ENCODE measurements around the gene ATP8B1.
"Not testable (repeated sequence)": the region's sequence is repeated elsewhere in the genome, so short reads cannot be mapped to it uniquely, and the experiment has no call there.

Gene ATP8B1

GRCh38 chr18:57649556-57650500 lies 153.3 kb downstream of the ATP8B1 start:
- H2AFZ ChIP-seq (ENCODE audit: low read depth, low read length), result no peak overlapping the region
- DNase-seq (no peak), ATAC-seq (ENCODE audit: insufficient read depth, low read depth) (no peak)
- no peak overlapping the region for H3K9ac ChIP-seq (ENCODE audit: low read depth, low read length)
- H3K27me3 ChIP-seq (ENCODE audit: insufficient read depth, low read length, poor library complexity), result no peaks in the 10 kb centered on the region
- H3K27ac ChIP-seq (ENCODE audit: low read length), result no peak overlapping the region
- peaks cover 2% of the 10 kb centered on the region; the same call in 1 of the 2 replicates for H3K36me3 ChIP-seq (ENCODE audit: insufficient read depth, low read length)
- H3K79me2 ChIP-seq (ENCODE audit: insufficient read depth, low read length), result peaks cover 54% of the 10 kb centered on the region
- H3K4me1 ChIP-seq (ENCODE audit: insufficient read depth, low read length), result no peaks in the 10 kb centered on the region
- H3K4me3 ChIP-seq (ENCODE audit: low read depth in 1 of 2, low read length in 2 of 2), result no peak overlapping the region
- no peaks in the 10 kb centered on the region for H3K9me3 ChIP-seq (ENCODE audit: insufficient read depth, low read length, severe bottlenecking)
- peaks cover 7% of the 10 kb centered on the region; the same call in 1 of the 2 replicates for H4K20me1 ChIP-seq (ENCODE audit: insufficient read depth, low read length)
- no peak overlapping the region for H3K4me2 ChIP-seq (ENCODE audit: insufficient read depth, low read length)
- no peak for TF ChIP-seq CTCF (IDR thresholded peaks at IDR 0.05; ENCODE audit: borderline replicate concordance, extremely low read depth, low read length, poor library complexity, severe bottlenecking)
- no peak for TF ChIP-seq EZH2 (IDR thresholded peaks at IDR 0.05; ENCODE audit: borderline replicate concordance, low read depth, low read length, severe bottlenecking)

- Histone ChIP-seq H3K9me3 (ENCODE audit: insufficient read depth, low read length, severe bottlenecking) (no peaks in the 10 kb centered on the region), H3K79me2 (ENCODE audit: insufficient read depth, low read length) (peaks cover 57% of the 10 kb centered on the region), H3K4me2 (ENCODE audit: insufficient read depth, low read length) (no peak overlapping the region), H2AFZ (ENCODE audit: low read depth, low read length) (no peak overlapping the region), H3K27me3 (ENCODE audit: insufficient read depth, low read length, poor library complexity) (no peaks in the 10 kb centered on the region), H3K4me1 (ENCODE audit: insufficient read depth, low read length) (no peaks in the 10 kb centered on the region), H4K20me1 (ENCODE audit: insufficient read depth, low read length) (peaks cover 7% of the 10 kb centered on the region; the same call in 1 of the 2 replicates), H3K4me3 (ENCODE audit: low read depth in 1 of 2, low read length in 2 of 2) (no peak overlapping the region), H3K27ac (ENCODE audit: low read length) (no peak overlapping the region), H3K36me3 (ENCODE audit: insufficient read depth, low read length) (no peaks in the 10 kb centered on the region; the same call in 1 of the 2 replicates), H3K9ac (ENCODE audit: low read depth, low read length) (no peak overlapping the region)
- ATAC-seq (ENCODE audit: insufficient read depth, low read depth) (no peak), DNase-seq (no peak)
- TF ChIP-seq CTCF (IDR thresholded peaks at IDR 0.05; ENCODE audit: borderline replicate concordance, extremely low read depth, low read length, poor library complexity, severe bottlenecking), result no peak
- TF ChIP-seq EZH2 (IDR thresholded peaks at IDR 0.05; ENCODE audit: borderline replicate concordance, low read depth, low read length, severe bottlenecking), result no peak
These were observed 154.7 kb downstream of the ATP8B1 start for GRCh38 chr18:57648414-57648813.

GRCh38 chr18:57644540-57644939 lies 158.6 kb downstream of the ATP8B1 start:
- H3K27me3 ChIP-seq (ENCODE audit: insufficient read depth, low read length, poor library complexity), result no peaks in the 10 kb centered on the region
- no peak overlapping the region for H3K9ac ChIP-seq (ENCODE audit: low read depth, low read length)
- DNase-seq (no peak), ATAC-seq (ENCODE audit: insufficient read depth, low read depth) (no peak)
- H3K79me2 ChIP-seq (ENCODE audit: insufficient read depth, low read length), result peaks cover 49% of the 10 kb centered on the region
- H3K9me3 ChIP-seq (ENCODE audit: insufficient read depth, low read length, severe bottlenecking), result no peaks in the 10 kb centered on the region
- no peak overlapping the region for H3K4me2 ChIP-seq (ENCODE audit: insufficient read depth, low read length)
- H4K20me1 ChIP-seq (ENCODE audit: insufficient read depth, low read length), result peaks cover 7% of the 10 kb centered on the region; the same call in 1 of the 2 replicates
- no peaks in the 10 kb centered on the region for H3K4me1 ChIP-seq (ENCODE audit: insufficient read depth, low read length)
- no peak overlapping the region for H2AFZ ChIP-seq (ENCODE audit: low read depth, low read length)
- no peak overlapping the region for H3K27ac ChIP-seq (ENCODE audit: low read length)
- no peak overlapping the region for H3K4me3 ChIP-seq (ENCODE audit: low read depth in 1 of 2, low read length in 2 of 2)
- H3K36me3 ChIP-seq (ENCODE audit: insufficient read depth, low read length), result peaks cover 27% of the 10 kb centered on the region
- TF ChIP-seq CTCF (IDR thresholded peaks at IDR 0.05; ENCODE audit: borderline replicate concordance, extremely low read depth, low read length, poor library complexity, severe bottlenecking) (peak; percentile 9), EZH2 (IDR thresholded peaks at IDR 0.05; ENCODE audit: borderline replicate concordance, low read depth, low read length, severe bottlenecking) (no peak)

GRCh38 chr18:57643726-57644125 lies 159.4 kb downstream of the ATP8B1 start:
- H3K4me2 ChIP-seq (ENCODE audit: insufficient read depth, low read length); H3K27ac ChIP-seq (ENCODE audit: low read length); H3K4me3 ChIP-seq (ENCODE audit: low read depth in 1 of 2, low read length in 2 of 2); DNase-seq; H3K9ac ChIP-seq (ENCODE audit: low read depth, low read length); ATAC-seq (ENCODE audit: insufficient read depth, low read depth); H3K4me1 ChIP-seq (ENCODE audit: insufficient read depth, low read length); H3K9me3 ChIP-seq (ENCODE audit: insufficient read depth, low read length, severe bottlenecking); H3K27me3 ChIP-seq (ENCODE audit: insufficient read depth, low read length, poor library complexity); H2AFZ ChIP-seq (ENCODE audit: low read depth, low read length); H4K20me1 ChIP-seq (ENCODE audit: insufficient read depth, low read length): not testable (repeated sequence)
- Histone ChIP-seq H3K36me3 (ENCODE audit: insufficient read depth, low read length) (peaks cover 27% of the 10 kb centered on the region), H3K79me2 (ENCODE audit: insufficient read depth, low read length) (peaks cover 41% of the 10 kb centered on the region)

GRCh38 chr18:57642462-57642861 lies 160.7 kb downstream of the ATP8B1 start:
- H3K4me1 ChIP-seq (ENCODE audit: insufficient read depth, low read length); H3K9me3 ChIP-seq (ENCODE audit: insufficient read depth, low read length, severe bottlenecking); H3K9ac ChIP-seq (ENCODE audit: low read depth, low read length); H3K27ac ChIP-seq (ENCODE audit: low read length); H3K27me3 ChIP-seq (ENCODE audit: insufficient read depth, low read length, poor library complexity); H3K4me2 ChIP-seq (ENCODE audit: insufficient read depth, low read length); H3K4me3 ChIP-seq (ENCODE audit: low read depth in 1 of 2, low read length in 2 of 2); H2AFZ ChIP-seq (ENCODE audit: low read depth, low read length); ATAC-seq (ENCODE audit: insufficient read depth, low read depth); H4K20me1 ChIP-seq (ENCODE audit: insufficient read depth, low read length); DNase-seq: not testable (repeated sequence)
- Histone ChIP-seq H3K36me3 (ENCODE audit: insufficient read depth, low read length) (peaks cover 27% of the 10 kb centered on the region), H3K79me2 (ENCODE audit: insufficient read depth, low read length) (peaks cover 30% of the 10 kb centered on the region)

All from DND-41 (cell line).